ENCODE measurements around the gene BNIP1.
"Not testable (repeated sequence)": the region's sequence is repeated elsewhere in the genome, so short reads cannot be mapped to it uniquely, and the experiment has no call there.

The BNIP1 gene, protein sequence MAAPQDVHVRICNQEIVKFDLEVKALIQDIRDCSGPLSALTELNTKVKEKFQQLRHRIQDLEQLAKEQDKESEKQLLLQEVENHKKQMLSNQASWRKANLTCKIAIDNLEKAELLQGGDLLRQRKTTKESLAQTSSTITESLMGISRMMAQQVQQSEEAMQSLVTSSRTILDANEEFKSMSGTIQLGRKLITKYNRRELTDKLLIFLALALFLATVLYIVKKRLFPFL

DNA sequence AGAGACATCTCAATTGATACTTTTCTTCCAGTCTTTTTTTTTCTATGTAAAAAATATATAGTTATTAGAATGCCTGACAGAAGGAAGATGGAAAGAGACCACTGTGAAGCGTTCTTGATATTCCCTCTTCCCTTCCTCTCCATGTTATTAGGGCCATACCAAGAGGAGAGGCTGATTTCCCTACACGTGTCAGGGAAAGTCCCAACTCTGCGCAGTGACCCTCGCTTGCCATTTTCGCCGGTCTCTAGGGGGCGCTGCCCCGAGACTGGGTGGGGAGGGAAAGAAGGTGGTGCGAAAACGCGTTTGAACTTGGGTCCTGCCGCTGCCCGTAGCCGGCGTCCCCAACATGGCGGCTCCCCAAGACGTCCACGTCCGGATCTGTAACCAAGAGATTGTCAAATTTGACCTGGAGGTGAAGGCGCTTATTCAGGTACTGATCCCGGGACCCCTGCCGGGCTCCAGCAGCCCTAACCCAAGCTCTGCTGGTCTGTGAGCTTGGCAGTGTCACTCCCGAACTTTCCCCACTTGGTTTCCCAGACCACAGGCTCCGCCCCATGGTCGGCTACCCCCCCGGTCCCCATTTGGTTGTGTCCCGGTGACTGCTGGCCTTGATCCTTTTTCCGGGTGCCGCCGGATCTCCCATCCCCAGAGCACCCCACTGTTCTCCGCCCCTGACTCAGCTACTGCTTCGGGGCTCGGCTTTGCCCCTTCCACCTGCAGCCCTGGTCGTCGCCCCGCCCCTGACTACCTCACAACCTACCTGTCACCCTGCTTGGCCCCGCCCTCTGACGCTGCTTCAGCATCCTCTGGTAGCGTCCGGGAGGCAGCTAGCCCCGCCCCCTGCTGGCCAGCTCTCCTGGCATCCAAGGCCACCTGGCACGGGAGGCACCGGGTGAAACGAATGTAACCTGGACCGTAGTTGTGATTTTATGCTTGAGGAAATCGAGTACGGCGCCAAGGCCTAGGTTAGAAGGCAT, at the start of gene BNIP1:
Gene BNIP1 (plus strand): TSS at position 332 of the 977 bp plus-strand sequence. CDS start 15 bp downstream, at position 347.
- Histone ChIP-seq H3K4me3 (ENCODE audit: low read depth in 1 of 2, low read length in 2 of 2) (peak within 1 kb of the TSS; percentile 92 to 96), H3K9ac (ENCODE audit: low read depth in 1 of 2, low read length in 2 of 2) (peak within 1 kb of the TSS; percentile 95 to 99), H3K4me1 (ENCODE audit: control insufficient read depth in 1 of 2, insufficient read depth in 2 of 2, low read length in 2 of 2) (peaks cover 0 to 4% of the 10 kb centered on the region in 2 donors)

GRCh38 chr5:173098787-173099186, 45.5 kb upstream of the BNIP1 start:
- Histone ChIP-seq H3K4me1 (ENCODE audit: control insufficient read depth in 1 of 2, insufficient read depth in 2 of 2, low read length in 2 of 2) (peaks cover 0 to 4% of the 10 kb centered on the region in 2 donors), H3K9ac (ENCODE audit: low read depth in 1 of 2, low read length in 2 of 2) (no peak overlapping the region), H3K9me3 (ENCODE audit: control insufficient read depth in 1 of 2, low read length in 2 of 2) (peaks cover 3 to 5% of the 10 kb centered on the region in 2 donors), H3K36me3 (ENCODE audit: control insufficient read depth in 1 of 2, insufficient read depth in 2 of 2, low read length in 2 of 2) (peaks cover 3 to 7% of the 10 kb centered on the region in 2 donors), H3K4me3 (ENCODE audit: low read depth in 1 of 2, low read length in 2 of 2) (no peak overlapping the region), H3K27me3 (ENCODE audit: control insufficient read depth in 1 of 2, insufficient read depth in 2 of 2, low read length in 2 of 2) (no peaks in the 10 kb centered on the region), H3K27ac (ENCODE audit: low read depth, low read length) (no peak overlapping the region)

More for the DNA sequence above, at the start of gene BNIP1:
- Histone ChIP-seq H3K27me3 (ENCODE audit: control insufficient read depth in 1 of 2, insufficient read depth in 2 of 2, low read length in 2 of 2) (no peaks in the 10 kb centered on the region), H3K9me3 (ENCODE audit: control insufficient read depth in 1 of 2, low read length in 2 of 2) (no peaks in the 10 kb centered on the region), H3K27ac (ENCODE audit: low read depth, low read length) (peak within 1 kb of the TSS; percentile 87), H3K36me3 (ENCODE audit: control insufficient read depth in 1 of 2, insufficient read depth in 2 of 2, low read length in 2 of 2) (peaks cover 3 to 37% of the 10 kb centered on the region in 2 donors)

DNA sequence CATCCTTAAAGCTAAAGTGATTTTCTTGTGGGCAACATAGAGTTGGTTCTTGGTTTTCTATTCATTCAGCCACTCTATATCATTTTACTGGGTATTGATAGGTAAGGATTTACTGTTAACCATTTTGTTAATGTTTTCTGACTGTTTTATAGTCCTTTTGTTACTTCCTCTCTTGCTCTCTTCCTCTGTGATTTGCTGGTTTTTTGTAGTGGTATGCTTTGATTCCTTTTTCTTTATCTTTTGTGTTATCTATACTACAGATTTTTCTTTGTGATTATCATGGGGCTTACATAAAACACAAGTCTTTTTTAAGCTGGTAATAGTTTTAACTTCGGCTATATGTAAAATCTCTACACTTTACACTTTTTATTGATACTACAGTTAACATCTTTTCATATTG, 44.9 kb upstream of the BNIP1 start:
- H3K9me3 ChIP-seq (ENCODE audit: control insufficient read depth in 1 of 2, low read length in 2 of 2), result peaks cover 3 to 5% of the 10 kb centered on the region in 2 donors
- H3K27me3 ChIP-seq (ENCODE audit: control insufficient read depth in 1 of 2, insufficient read depth in 2 of 2, low read length in 2 of 2), result no peaks in the 10 kb centered on the region
- H3K36me3 ChIP-seq (ENCODE audit: control insufficient read depth in 1 of 2, insufficient read depth in 2 of 2, low read length in 2 of 2), result peaks cover 3 to 7% of the 10 kb centered on the region in 2 donors
- H3K27ac ChIP-seq (ENCODE audit: low read depth, low read length), result no peak overlapping the region
- no peak overlapping the region for H3K9ac ChIP-seq (ENCODE audit: low read depth in 1 of 2, low read length in 2 of 2)
- no peaks in the 10 kb centered on the region for H3K4me1 ChIP-seq (ENCODE audit: control insufficient read depth in 1 of 2, insufficient read depth in 2 of 2, low read length in 2 of 2)
- H3K4me3 ChIP-seq (ENCODE audit: low read depth in 1 of 2, low read length in 2 of 2), result no peak overlapping the region

DNA sequence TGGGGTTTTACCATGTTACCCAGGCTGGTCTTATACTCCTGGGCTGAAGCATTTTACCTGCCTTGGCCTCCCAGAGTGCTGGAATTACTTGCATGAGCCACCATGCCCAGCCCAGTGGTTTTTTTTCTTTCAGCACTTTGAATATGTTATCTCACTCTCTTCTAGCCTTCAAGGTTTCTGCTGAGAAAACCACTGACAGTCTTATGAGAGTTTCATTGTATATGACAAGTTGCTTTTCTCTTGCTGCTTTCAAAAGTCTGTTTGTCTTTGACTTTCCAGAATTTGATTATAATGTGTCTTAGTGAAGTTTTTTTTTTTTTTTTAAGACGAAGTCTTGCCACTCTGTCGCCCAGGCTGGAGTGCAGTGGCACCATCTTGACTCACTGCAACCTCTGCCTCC, 43.1 kb upstream of the BNIP1 start:
- no peak overlapping the region for H3K9ac ChIP-seq (ENCODE audit: low read depth in 1 of 2, low read length in 2 of 2)
- no peak overlapping the region for H3K27ac ChIP-seq (ENCODE audit: low read depth, low read length)
- no peak overlapping the region for H3K4me3 ChIP-seq (ENCODE audit: low read depth in 1 of 2, low read length in 2 of 2)
- peaks cover 3 to 5% of the 10 kb centered on the region in 2 donors for H3K9me3 ChIP-seq (ENCODE audit: control insufficient read depth in 1 of 2, low read length in 2 of 2)
- H3K4me1 ChIP-seq (ENCODE audit: control insufficient read depth in 1 of 2, insufficient read depth in 2 of 2, low read length in 2 of 2), result no peaks in the 10 kb centered on the region
- H3K36me3 ChIP-seq (ENCODE audit: control insufficient read depth in 1 of 2, insufficient read depth in 2 of 2, low read length in 2 of 2), result peaks cover 3 to 7% of the 10 kb centered on the region in 2 donors
- no peaks in the 10 kb centered on the region for H3K27me3 ChIP-seq (ENCODE audit: control insufficient read depth in 1 of 2, insufficient read depth in 2 of 2, low read length in 2 of 2)

- Histone ChIP-seq H3K9me3 (ENCODE audit: control insufficient read depth in 1 of 2, low read length in 2 of 2) (peaks cover 3 to 5% of the 10 kb centered on the region in 2 donors), H3K4me1 (ENCODE audit: control insufficient read depth in 1 of 2, insufficient read depth in 2 of 2, low read length in 2 of 2) (no peaks in the 10 kb centered on the region), H3K9ac (ENCODE audit: low read depth in 1 of 2, low read length in 2 of 2) (no peak overlapping the region), H3K27me3 (ENCODE audit: control insufficient read depth in 1 of 2, insufficient read depth in 2 of 2, low read length in 2 of 2) (no peaks in the 10 kb centered on the region), H3K4me3 (ENCODE audit: low read depth in 1 of 2, low read length in 2 of 2) (no peak overlapping the region), H3K27ac (ENCODE audit: low read depth, low read length) (no peak overlapping the region), H3K36me3 (ENCODE audit: control insufficient read depth in 1 of 2, insufficient read depth in 2 of 2, low read length in 2 of 2) (peaks cover 3 to 8% of the 10 kb centered on the region in 2 donors)
Observed at GRCh38 chr5:173103411-173103810, 40.9 kb upstream of the BNIP1 start.

DNA sequence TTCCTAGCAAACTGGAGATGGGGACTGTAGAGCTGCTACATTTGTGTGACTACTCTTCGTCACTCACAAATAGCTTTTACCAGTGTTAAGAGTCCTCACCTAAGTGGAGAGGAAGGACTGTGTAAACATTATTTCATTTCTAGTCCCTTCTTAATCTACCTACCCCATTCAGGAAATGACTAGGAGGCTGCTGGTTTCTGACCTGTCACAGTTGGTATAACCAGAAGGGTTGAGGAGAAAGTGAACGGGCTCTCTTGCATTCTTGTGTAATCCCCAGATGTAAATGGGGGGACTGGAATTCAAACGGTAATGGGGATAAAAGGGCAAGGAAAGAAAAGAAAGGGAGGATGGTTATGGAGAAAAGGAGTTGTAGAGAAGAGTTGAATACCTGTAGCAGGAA, 35.4 kb upstream of the BNIP1 start:
- Histone ChIP-seq H3K4me1 (ENCODE audit: control insufficient read depth in 1 of 2, insufficient read depth in 2 of 2, low read length in 2 of 2) (no peaks in the 10 kb centered on the region), H3K9me3 (ENCODE audit: control insufficient read depth in 1 of 2, low read length in 2 of 2) (no peaks in the 10 kb centered on the region), H3K27me3 (ENCODE audit: control insufficient read depth in 1 of 2, insufficient read depth in 2 of 2, low read length in 2 of 2) (no peaks in the 10 kb centered on the region), H3K27ac (ENCODE audit: low read depth, low read length) (no peak overlapping the region), H3K4me3 (ENCODE audit: low read depth in 1 of 2, low read length in 2 of 2) (no peak overlapping the region), H3K9ac (ENCODE audit: low read depth in 1 of 2, low read length in 2 of 2) (no peak overlapping the region), H3K36me3 (ENCODE audit: control insufficient read depth in 1 of 2, insufficient read depth in 2 of 2, low read length in 2 of 2) (peaks cover 12 to 32% of the 10 kb centered on the region in 2 donors)

- Histone ChIP-seq H3K4me1 (ENCODE audit: control insufficient read depth in 1 of 2, insufficient read depth in 2 of 2, low read length in 2 of 2) (no peaks in the 10 kb centered on the region), H3K9ac (ENCODE audit: low read depth in 1 of 2, low read length in 2 of 2) (no peak overlapping the region), H3K27ac (ENCODE audit: low read depth, low read length) (no peak overlapping the region), H3K9me3 (ENCODE audit: control insufficient read depth in 1 of 2, low read length in 2 of 2) (no peaks in the 10 kb centered on the region), H3K4me3 (ENCODE audit: low read depth in 1 of 2, low read length in 2 of 2) (no peak overlapping the region), H3K27me3 (ENCODE audit: control insufficient read depth in 1 of 2, insufficient read depth in 2 of 2, low read length in 2 of 2) (no peaks in the 10 kb centered on the region), H3K36me3 (ENCODE audit: control insufficient read depth in 1 of 2, insufficient read depth in 2 of 2, low read length in 2 of 2) (peaks cover 8 to 28% of the 10 kb centered on the region in 2 donors)
Observed at GRCh38 chr5:173114536-173114935, 29.8 kb upstream of the BNIP1 start.

DNA sequence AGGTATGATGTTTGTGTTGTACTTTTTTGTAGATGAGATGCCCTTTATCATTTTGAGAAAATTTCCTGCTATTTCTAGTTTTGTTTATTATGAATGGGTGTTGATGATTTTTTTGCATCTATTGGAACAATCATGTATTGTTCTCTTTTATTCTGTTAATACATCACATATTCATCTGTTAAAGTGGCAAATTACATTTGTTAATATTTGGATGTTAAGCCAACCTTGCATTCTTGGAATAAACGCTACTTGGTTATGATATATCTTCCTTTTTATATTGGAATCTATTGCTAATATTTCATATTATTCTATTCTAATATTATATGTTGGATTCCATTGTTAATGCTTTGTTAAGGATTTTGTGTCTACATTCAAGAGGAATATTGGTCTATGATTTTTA, 24.6 kb upstream of the BNIP1 start:
- no peak overlapping the region for H3K9ac ChIP-seq (ENCODE audit: low read depth in 1 of 2, low read length in 2 of 2)
- H3K27ac ChIP-seq (ENCODE audit: low read depth, low read length), result no peak overlapping the region
- no peak overlapping the region for H3K4me3 ChIP-seq (ENCODE audit: low read depth in 1 of 2, low read length in 2 of 2)
- H3K27me3 ChIP-seq (ENCODE audit: control insufficient read depth in 1 of 2, insufficient read depth in 2 of 2, low read length in 2 of 2), result no peaks in the 10 kb centered on the region
- no peaks in the 10 kb centered on the region for H3K4me1 ChIP-seq (ENCODE audit: control insufficient read depth in 1 of 2, insufficient read depth in 2 of 2, low read length in 2 of 2)
- H3K9me3 ChIP-seq (ENCODE audit: control insufficient read depth in 1 of 2, low read length in 2 of 2), result no peaks in the 10 kb centered on the region
- H3K36me3 ChIP-seq (ENCODE audit: control insufficient read depth in 1 of 2, insufficient read depth in 2 of 2, low read length in 2 of 2), result peaks cover 3 to 18% of the 10 kb centered on the region in 2 donors

- no peak overlapping the region for H3K27ac ChIP-seq (ENCODE audit: low read depth, low read length)
- no peaks in the 10 kb centered on the region for H3K4me1 ChIP-seq (ENCODE audit: control insufficient read depth in 1 of 2, insufficient read depth in 2 of 2, low read length in 2 of 2)
- H3K9ac ChIP-seq (ENCODE audit: low read depth in 1 of 2, low read length in 2 of 2), result no peak overlapping the region
- no peaks in the 10 kb centered on the region for H3K9me3 ChIP-seq (ENCODE audit: control insufficient read depth in 1 of 2, low read length in 2 of 2)
- H3K27me3 ChIP-seq (ENCODE audit: control insufficient read depth in 1 of 2, insufficient read depth in 2 of 2, low read length in 2 of 2), result no peaks in the 10 kb centered on the region
- H3K36me3 ChIP-seq (ENCODE audit: control insufficient read depth in 1 of 2, insufficient read depth in 2 of 2, low read length in 2 of 2), result peaks cover 3 to 26% of the 10 kb centered on the region in 2 donors
- no peak overlapping the region for H3K4me3 ChIP-seq (ENCODE audit: low read depth in 1 of 2, low read length in 2 of 2)
Observed at GRCh38 chr5:173123416-173123815, 20.9 kb upstream of the BNIP1 start.

GRCh38 chr5:173132166-173132565, 12.2 kb upstream of the BNIP1 start:
- H3K9ac ChIP-seq (ENCODE audit: low read depth in 1 of 2, low read length in 2 of 2); H3K9me3 ChIP-seq (ENCODE audit: control insufficient read depth in 1 of 2, low read length in 2 of 2); H3K4me1 ChIP-seq (ENCODE audit: control insufficient read depth in 1 of 2, insufficient read depth in 2 of 2, low read length in 2 of 2); H3K27me3 ChIP-seq (ENCODE audit: control insufficient read depth in 1 of 2, insufficient read depth in 2 of 2, low read length in 2 of 2); H3K4me3 ChIP-seq (ENCODE audit: low read depth in 1 of 2, low read length in 2 of 2); H3K27ac ChIP-seq (ENCODE audit: low read depth, low read length): not testable (repeated sequence)
- H3K36me3 ChIP-seq (ENCODE audit: control insufficient read depth in 1 of 2, insufficient read depth in 2 of 2, low read length in 2 of 2), result peaks cover 6 to 28% of the 10 kb centered on the region in 2 donors
